Activated CD4-positive, alpha-beta T cell treated with anti-CD3 and anti-CD28 coated beads, Interleukin-2, Interleukin-4, amounts not matched to agents 100 ng/mL and 50 ng/mL, durations not matched to agents 16 hours and 8 hours (primary cell): ENCODE results near the gene GLUD1.
A peak's percentile ranks its signal among the peaks of the same experiment; 100 is the strongest.
"Not testable (repeated sequence)": the region's sequence is repeated elsewhere in the genome, so short reads cannot be mapped to it uniquely, and the experiment has no call there.

Experiments used
- DNase-seq: peaks from one replicate; pipeline ENCODE4 v3.0.0-alpha.2; 2020; ENCODE audit warnings: low spot score

Gene GLUD1

DNA sequence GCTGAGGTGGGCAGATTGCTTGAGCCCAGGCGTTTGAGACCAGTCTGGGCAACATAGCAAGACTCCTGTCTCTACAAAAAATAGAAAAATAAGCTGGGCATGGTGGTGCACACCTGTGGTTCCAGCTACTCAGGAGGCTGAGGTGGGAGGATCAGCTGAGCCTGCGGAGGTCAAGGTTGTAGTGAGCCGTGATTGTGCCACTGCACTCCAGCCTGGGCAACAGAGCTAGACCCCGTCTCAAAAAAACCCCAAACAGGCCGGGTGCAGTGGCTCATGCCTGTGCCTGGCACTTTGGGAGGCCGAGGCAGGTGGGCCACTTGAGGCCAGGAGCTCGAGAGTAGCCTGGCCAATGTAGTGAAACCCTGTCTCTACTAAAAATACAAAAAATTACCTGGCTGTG is 51.1 kb downstream of the GLUD1 start:
- not testable (repeated sequence) for DNase-seq

GRCh38 chr10:87038786-87039185 is 55.9 kb downstream of the GLUD1 start:
- DNase-seq = no peak

DNA sequence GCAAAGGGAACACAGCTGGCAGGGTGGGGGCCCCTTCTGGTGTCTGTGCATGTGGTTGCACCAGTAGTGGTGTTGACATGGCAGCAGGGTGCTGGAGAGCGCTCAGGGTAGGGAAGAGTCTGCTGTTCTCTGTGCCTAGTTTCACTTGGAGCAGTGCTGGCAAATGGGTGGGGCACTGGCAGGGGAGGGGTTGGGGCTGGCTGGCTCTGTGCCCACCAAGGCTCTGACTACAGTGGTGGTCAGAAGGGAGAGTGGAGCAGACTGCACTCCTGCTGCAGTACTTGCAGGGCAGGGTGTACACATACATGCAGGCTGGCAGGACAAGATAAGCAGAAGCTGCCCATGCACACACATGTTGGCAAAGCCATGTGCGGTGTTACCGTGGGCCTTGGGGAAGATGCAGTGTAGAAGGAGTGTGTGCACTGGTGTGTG is 56.3 kb downstream of the GLUD1 start:
- no peak for DNase-seq

GRCh38 chr10:87036623-87037022 is 58.0 kb downstream of the GLUD1 start:
- peak; percentile 7 for DNase-seq

DNA sequence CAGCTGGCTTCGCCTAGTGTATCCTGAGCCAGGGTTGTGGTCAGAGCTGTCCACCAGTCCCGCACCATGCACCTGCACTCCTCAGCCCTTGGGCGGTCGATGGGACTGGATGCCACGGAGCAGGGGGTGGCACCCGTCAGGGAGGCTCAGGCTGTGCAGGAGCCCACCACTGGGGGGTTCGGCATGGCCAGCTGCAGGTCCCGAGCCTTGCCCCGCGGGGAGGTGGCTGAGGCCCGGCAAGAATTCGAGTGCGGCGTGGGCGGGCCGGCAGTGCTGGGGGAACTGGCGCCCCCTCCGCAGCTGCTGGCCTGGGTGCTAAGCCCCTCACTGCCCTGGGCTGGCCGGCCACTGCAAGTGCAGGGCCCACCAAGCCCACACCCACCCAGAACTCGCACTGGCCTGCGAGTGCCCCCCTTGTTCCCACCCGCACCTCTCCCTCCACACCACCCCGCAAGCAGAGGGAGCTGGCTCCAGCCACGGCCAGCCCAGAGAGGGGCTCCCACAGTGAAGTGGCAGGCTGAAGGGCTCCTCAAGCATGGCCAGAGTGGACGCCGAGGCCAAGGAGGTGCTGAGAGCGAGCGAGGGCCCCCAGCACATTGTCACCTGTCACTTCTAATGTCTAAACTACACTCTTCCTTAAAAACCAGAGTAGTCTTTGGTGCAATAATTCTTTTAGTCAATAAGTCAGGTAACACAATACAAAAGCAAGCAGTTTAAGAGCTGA is 63.6 kb downstream of the GLUD1 start:
- DNase-seq = no peak

DNA sequence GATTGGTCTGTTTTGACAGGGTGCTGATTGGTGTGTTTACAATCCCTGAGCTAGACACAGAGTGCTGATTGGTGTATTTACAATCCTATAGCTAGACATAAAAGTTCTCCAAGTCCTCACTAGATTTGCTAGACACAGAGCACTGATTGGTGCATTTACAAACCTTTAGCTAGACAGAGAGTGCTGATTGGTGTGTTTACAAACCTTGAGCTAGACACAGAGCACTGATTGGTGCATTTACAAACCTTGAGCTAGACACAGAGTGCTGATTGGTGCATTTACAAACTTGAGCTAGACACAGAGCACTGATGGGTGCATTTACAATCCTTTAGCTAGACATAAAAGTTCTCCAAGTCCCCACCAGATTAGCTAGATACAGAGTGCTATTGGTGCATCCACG is 64.2 kb downstream of the GLUD1 start:
- DNase-seq = not testable (repeated sequence)

GRCh38 chr10:87026747-87027508 is 67.7 kb downstream of the GLUD1 start:
- DNase-seq = not testable (repeated sequence)

- peak; percentile 84 for DNase-seq
Measured at GRCh38 chr10:87025285-87025958, 69.2 kb downstream of the GLUD1 start.

DNA sequence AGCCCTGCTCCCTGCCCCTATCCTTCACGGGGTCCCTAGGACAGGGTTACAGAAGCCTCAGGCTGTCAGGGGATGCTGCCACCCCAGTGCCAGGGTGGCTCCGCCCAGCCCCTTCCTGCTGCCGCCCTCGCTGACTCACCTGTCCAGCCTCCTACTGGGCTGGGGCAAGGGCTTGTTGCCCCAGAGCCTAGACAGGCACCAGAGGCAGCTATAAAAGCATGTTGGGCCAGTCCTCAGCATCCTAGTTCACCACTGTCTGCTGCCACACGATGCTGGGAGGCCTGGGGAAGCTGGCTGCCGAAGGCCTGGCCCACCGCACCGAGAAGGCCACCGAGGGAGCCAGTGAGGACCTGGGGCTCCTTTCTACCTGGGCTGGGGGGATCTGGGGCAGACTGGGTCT is 74.6 kb downstream of the GLUD1 start, which contains the start of gene FAM25A:
TSS of gene FAM25A (plus strand) at position 239 of the 400 bp plus-strand sequence. CDS start at position 270, 31 bp downstream.
- not testable (repeated sequence) for DNase-seq

DNA sequence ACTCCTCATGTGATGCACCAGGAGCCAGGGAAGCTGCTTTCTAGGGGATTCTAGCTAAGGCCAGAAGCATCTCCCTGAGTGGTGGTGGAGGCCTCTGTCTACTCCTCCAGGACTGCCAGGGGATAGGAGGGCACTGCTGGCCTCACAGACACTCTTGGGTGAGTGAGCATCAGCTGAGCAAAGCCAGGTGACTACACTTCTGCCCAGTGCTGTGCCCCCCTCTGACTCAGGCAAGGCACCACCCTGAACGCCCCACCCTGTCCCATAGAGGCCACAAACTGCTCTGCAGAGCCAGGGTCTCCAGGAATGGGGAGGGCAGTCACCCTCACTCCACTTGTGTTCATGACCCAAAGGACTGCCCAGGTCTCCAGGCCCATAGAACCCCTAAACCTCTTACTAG is 75.1 kb downstream of the GLUD1 start:
- not testable (repeated sequence) for DNase-seq

- DNase-seq = not testable (repeated sequence)
Measured at GRCh38 chr10:87019066-87019465, 75.6 kb downstream of the GLUD1 start.

DNA sequence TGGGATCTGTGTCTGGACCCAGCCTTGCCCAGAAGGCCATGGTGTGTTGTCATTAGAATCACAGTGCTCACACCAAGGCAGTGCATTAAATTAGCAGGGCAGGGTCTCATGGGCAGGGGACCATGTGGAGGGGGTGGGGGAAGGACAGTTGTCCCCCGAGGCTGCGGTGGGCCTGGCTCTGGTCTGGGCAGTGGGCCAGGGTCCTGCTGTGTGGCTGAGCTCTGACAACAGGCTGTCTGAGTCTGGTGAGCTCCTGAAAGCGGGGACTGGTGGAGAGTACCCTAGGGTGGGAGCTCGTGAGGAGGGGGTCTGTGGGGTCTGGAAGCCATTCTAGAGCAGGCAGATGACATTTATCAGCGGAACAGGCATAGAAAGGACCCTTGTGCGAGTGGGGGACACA is 76.5 kb downstream of the GLUD1 start:
- DNase-seq = not testable (repeated sequence)

- not testable (repeated sequence) for DNase-seq
Measured at GRCh38 chr10:87014986-87015716, 79.5 kb downstream of the GLUD1 start.

DNA sequence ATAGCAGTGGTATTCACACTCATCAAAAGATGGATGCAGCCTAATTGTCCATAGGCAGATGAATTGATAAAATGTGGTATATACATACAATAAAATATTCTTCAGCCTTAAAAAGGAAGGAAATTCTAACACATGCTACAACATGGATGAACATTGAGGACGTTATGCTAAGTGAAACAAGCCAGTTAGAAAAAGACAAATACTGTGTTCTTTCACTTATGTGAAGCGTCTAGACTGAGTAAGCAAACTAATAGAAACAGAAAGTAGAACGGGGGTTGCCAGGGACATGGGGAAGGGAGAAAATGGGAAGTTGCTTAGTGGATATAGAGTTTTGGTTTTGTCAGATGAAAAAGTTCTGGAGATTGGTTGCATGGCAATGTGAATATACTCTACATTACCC is 81.1 kb downstream of the GLUD1 start:
- not testable (repeated sequence) for DNase-seq

DNA sequence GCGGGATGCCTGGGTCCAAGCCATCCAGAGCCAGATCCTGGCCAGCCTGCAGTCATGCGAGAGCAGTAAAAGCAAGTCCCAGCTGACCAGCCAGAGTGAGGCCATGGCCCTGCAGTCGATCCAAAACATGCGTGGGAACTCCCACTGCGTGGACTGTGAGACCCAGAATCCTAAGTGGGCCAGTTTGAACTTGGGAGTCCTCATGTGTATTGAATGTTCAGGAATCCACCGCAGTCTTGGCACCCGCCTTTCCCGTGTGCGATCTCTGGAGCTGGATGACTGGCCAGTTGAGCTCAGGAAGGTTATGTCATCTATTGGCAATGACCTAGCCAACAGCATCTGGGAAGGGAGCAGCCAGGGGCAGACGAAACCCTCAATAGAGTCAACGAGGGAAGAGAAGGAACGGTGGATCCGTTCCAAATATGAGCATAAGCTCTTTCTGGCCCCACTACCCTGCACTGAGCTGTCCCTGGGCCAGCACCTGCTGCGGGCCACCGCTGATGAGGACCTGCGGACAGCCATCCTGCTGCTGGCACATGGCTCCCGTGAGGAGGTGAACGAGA is 85.4 kb downstream of the GLUD1 start:
- DNase-seq = not testable (repeated sequence)

DNA sequence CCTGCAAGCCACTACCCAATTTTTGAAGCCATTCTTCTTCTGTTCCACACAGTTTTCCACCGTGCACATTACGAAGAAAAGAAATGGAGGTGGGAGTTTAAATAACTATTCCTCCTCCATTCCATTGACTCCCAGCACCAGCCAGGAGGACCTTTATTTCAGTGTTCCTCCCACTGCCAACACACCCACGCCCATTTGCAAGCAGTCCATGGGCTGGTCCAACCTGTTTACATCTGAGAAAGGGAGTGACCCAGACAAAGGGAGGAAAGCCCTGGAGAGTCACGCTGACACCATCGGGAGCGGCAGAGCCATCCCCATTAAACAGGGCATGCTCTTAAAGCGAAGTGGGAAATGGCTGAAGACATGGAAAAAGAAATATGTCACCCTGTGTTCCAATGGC is 86.3 kb downstream of the GLUD1 start:
- DNase-seq = not testable (repeated sequence)

DNA sequence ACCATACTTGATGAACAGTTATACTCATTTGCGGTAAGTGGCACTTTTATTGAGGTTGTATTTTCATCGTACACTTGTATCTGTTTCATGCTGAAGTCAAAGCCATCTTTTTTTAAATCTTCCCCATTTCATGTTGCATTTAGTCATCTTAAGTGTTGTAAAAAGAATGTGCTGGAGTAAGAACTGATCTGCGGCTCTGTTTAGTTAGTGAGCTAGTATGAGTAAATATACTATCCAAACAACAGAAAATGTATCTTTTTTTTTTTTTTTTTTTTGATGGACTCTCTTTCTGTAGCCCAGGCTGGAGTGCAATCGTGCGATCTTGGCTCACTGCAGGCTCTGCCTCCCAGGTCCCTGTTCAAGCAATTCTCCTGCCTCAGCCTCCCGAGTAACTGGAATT is 87.0 kb downstream of the GLUD1 start:
- DNase-seq = not testable (repeated sequence)

- DNase-seq = not testable (repeated sequence)
Measured at GRCh38 chr10:87007124-87007523, 87.5 kb downstream of the GLUD1 start.

DNA sequence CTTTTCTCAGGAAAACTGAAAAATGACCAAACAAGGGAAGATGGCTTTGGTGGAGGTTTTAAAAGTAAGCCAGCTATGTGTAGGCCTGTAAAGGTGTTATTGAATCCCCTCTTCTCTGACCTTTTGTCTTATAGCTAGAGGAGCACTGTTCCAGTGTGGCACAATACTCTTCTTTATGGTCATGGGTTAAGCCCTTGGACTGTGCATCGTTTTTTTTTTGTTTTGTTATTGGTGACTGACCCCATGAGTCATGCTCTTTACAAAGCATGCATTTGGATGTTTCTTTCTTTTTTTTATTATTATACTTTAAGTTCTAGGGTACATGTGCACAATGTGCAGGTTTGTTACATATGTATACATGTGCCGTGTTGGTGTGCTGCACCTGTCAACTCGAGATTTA is 94.2 kb downstream of the GLUD1 start:
- DNase-seq = no peak
